Measurements from ENCODE around the gene NR2C2. TPM values are rescaled to one million over a fixed set of nuclear protein-coding genes. Genes with fewer than 3 reads are reported as not detected.

NR2C2 gene
- total and polyA plus RNA-seq, 2 of the 13 experiments (the other 11 are each of a cell fraction or from before 2014, with no cell fraction given) = 7.8 to 11.8 TPM

DNA sequence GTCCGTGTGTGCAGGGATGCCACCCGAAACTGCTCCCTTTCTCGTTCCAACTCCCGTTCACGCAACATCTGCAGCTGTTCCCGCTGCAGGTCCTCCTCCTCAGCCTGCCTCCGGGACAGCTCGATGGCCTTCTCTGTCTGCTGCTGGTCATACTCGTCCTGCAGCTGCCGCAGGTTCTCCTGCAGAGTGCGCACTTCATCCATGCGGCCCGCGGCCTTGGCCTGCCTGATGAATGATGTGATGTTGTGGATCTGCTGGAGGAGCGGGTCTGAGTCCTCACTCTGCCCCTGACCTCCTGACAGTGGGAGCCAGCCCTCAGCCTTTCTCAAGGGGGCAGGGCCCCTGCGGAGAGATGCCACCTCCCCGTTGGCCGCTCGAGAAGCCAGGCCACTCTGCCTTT, 127.1 kb downstream of the NR2C2 start:
- Histone ChIP-seq H2AFZ (ENCODE audit: low read length) (no peak overlapping the region), H3K4me3 (replicated peaks in 1 of 3; ENCODE audit: insufficient read depth in 1 of 3, low read depth in 2 of 3, low read length in 3 of 3) (no peak overlapping the region), H3K27ac (ENCODE audit: extremely low read length, insufficient read depth, low read length) (no peak overlapping the region), H3K4me2 (ENCODE audit: low read depth, low read length) (no peak overlapping the region), H3K4me1 (ENCODE audit: insufficient read depth, low read length) (no peaks in the 10 kb centered on the region), H3K9me3 (ENCODE audit: low read length) (no peaks in the 10 kb centered on the region), H3K79me2 (ENCODE audit: insufficient read depth, low read length) (no peaks in the 10 kb centered on the region), H3K9ac (ENCODE audit: insufficient read depth, low read depth, low read length) (no peak overlapping the region), H3K27me3 (ENCODE audit: control insufficient read depth in 1 of 2, insufficient read depth in 2 of 2, low read length in 2 of 2) (no peaks in the 10 kb centered on the region), H4K20me1 (ENCODE audit: insufficient read depth, low read length) (no peaks in the 10 kb centered on the region), H3K36me3 (replicated peaks in 1 of 2; ENCODE audit: control insufficient read depth in 1 of 2, insufficient read depth in 2 of 2, low read length in 2 of 2) (peaks cover 32 to 66% of the 10 kb centered on the region in 2 experiments)
- 97% methylated on average over 18 of the region's 19 CpGs for WGBS (ENCODE audit: low lambda C conversion rate)
- FAIRE-seq = no peak
- DNase-seq (ENCODE audit: low spot score) = no peak
- TF ChIP-seq TCF7L2 (IDR thresholded peaks at IDR 0.05; ENCODE audit: low read depth, low read length) (no peak), TBP (CRISPR knock-in tag; IDR thresholded peaks at IDR 0.05) (no peak), ARNT (IDR thresholded peaks at IDR 0.05) (no peak), ZMYM3 (CRISPR knock-in tag; IDR thresholded peaks at IDR 0.05) (no peak), CCDC6 (CRISPR knock-in tag; IDR thresholded peaks at IDR 0.05) (no peak), MAFK (conservative IDR thresholded peaks at IDR 0.05 in 1 of 2, IDR thresholded peaks at IDR 0.05 in 1 of 2; ENCODE audit: low read length in 2 of 2) (no peak), MXD4 (CRISPR knock-in tag; IDR thresholded peaks at IDR 0.05) (no peak), PHF8 (CRISPR knock-in tag; IDR thresholded peaks at IDR 0.05) (no peak), REXO4 (CRISPR knock-in tag; IDR thresholded peaks at IDR 0.05; ENCODE audit: borderline replicate concordance) (no peak), MAX (IDR thresholded peaks at IDR 0.05) (no peak), HMGXB4 (CRISPR knock-in tag; IDR thresholded peaks at IDR 0.05; ENCODE audit: borderline replicate concordance in 1 of 2, low read depth in 1 of 2) (no peak)
- TF ChIP-seq, protein P1, sequence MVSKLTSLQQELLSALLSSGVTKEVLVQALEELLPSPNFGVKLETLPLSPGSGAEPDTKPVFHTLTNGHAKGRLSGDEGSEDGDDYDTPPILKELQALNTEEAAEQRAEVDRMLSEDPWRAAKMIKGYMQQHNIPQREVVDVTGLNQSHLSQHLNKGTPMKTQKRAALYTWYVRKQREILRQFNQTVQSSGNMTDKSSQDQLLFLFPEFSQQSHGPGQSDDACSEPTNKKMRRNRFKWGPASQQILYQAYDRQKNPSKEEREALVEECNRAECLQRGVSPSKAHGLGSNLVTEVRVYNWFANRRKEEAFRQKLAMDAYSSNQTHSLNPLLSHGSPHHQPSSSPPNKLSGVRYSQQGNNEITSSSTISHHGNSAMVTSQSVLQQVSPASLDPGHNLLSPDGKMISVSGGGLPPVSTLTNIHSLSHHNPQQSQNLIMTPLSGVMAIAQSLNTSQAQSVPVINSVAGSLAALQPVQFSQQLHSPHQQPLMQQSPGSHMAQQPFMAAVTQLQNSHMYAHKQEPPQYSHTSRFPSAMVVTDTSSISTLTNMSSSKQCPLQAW (CRISPR knock-in tag; IDR thresholded peaks at IDR 0.05) = no peak
- TF ChIP-seq, protein P2, sequence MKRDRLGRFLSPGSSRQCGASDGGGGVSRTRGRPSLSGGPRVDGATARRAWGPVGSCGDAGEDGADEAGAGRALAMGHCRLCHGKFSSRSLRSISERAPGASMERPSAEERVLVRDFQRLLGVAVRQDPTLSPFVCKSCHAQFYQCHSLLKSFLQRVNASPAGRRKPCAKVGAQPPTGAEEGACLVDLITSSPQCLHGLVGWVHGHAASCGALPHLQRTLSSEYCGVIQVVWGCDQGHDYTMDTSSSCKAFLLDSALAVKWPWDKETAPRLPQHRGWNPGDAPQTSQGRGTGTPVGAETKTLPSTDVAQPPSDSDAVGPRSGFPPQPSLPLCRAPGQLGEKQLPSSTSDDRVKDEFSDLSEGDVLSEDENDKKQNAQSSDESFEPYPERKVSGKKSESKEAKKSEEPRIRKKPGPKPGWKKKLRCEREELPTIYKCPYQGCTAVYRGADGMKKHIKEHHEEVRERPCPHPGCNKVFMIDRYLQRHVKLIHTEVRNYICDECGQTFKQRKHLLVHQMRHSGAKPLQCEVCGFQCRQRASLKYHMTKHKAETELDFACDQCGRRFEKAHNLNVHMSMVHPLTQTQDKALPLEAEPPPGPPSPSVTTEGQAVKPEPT (CRISPR knock-in tag; IDR thresholded peaks at IDR 0.05; ENCODE audit: low read depth) = no peak
- no peak for ATAC-seq
- POLR2A ChIA-PET = no interaction called here
- no TSS peak for BruUV-seq (replicated peaks)
- intact Hi-C loops (cut with micrococcal nuclease; ENCODE audit: unreplicated experiment) (no loop called here), in situ Hi-C loops (cut with HindIII; ENCODE audit: extremely low pct_ligation_motif_present, low pct_unique_long_range_greater_than_20kb) (no loop called here)
- CTCF ChIA-PET (ENCODE audit: low intra/inter-chr PET ratio, low total read pairs) = no interaction called here
